Loucy (cell line): ENCODE data around the gene STRA8.

ENCODE experiments used
- H2AFZ ChIP-seq: fragments of 200-600 bp; sonication (generic); 2 replicates; pipeline ENCODE4 v1.6.0; 2016; ENCODE audit warnings: antibody characterized with exemption, mild to moderate bottlenecking, low read length, moderate library complexity
- H3F3A ChIP-seq: fragments of 200-600 bp; 2 replicates; pipeline ENCODE4 v1.6.0; 2016; ENCODE audit warnings: antibody characterized with exemption, low read depth, mild to moderate bottlenecking
- H3K27me3 ChIP-seq: fragments of 200-600 bp; sonication (generic); 2 replicates; pipeline ENCODE4 v1.6.1; 2014; ENCODE audit warnings: low read length, mild to moderate bottlenecking; ENCODE audit not compliant: insufficient read depth, poor library complexity, severe bottlenecking
- H3K36me3 ChIP-seq: fragments of 200-600 bp; sonication (generic); 2 replicates; pipeline ENCODE4 v1.6.1; 2016; ENCODE audit warnings: low read length; ENCODE audit not compliant: insufficient read depth
- H3K4me1 ChIP-seq: fragments of 200-600 bp; sonication (generic); 2 replicates; pipeline ENCODE4 v1.5.1; 2014; ENCODE audit warnings: low read length, mild to moderate bottlenecking; ENCODE audit not compliant: insufficient read depth, poor library complexity, severe bottlenecking
- H3K4me2 ChIP-seq: fragments of 200-600 bp; sonication (generic); 2 replicates; pipeline ENCODE4 v1.6.0; 2014; ENCODE audit warnings: antibody characterized with exemption, low read length, low read depth, mild to moderate bottlenecking; ENCODE audit not compliant: poor library complexity, severe bottlenecking
- H3K4me3 ChIP-seq: fragments of 200-600 bp; sonication (generic); 2 replicates; pipeline ENCODE4 v1.5.1; 2014; ENCODE audit warnings: low read length, mild to moderate bottlenecking, mixed read lengths; ENCODE audit not compliant: poor library complexity, severe bottlenecking
- H3K79me2 ChIP-seq: fragments of 200-600 bp; sonication (generic); 2 replicates; pipeline ENCODE4 v1.6.1; 2014; ENCODE audit warnings: low read length; ENCODE audit not compliant: insufficient read depth
- H3K9ac ChIP-seq: fragments of 200-600 bp; sonication (generic); 2 replicates; pipeline ENCODE4 v1.6.0; 2014; ENCODE audit warnings: mild to moderate bottlenecking, low read depth, low read length, moderate library complexity; ENCODE audit not compliant: poor library complexity, severe bottlenecking
- H3K9me2 ChIP-seq: fragments of 200-600 bp; sonication (generic); replicated peaks from 2 replicates; pipeline ENCODE4 v1.6.1; 2016; ENCODE audit warnings: low read depth, low read length, mixed read lengths
- H3K9me3 ChIP-seq: fragments of 200-600 bp; sonication (generic); 2 replicates; pipeline ENCODE4 v1.6.1; 2014; ENCODE audit warnings: mild to moderate bottlenecking, antibody characterized with exemption, low read length, low read depth; ENCODE audit not compliant: insufficient read depth
- H4K20me1 ChIP-seq: fragments of 200-600 bp; sonication (generic); 2 replicates; pipeline ENCODE4 v1.6.0; 2014; ENCODE audit warnings: antibody characterized with exemption, low read length, mild to moderate bottlenecking; ENCODE audit not compliant: insufficient read depth, poor library complexity, severe bottlenecking
- EZH2phosphoT487 ChIP-seq: fragments of 200-600 bp; IDR thresholded peaks from 2 replicates; pipeline ENCODE4 v1.6.1; 2018; ENCODE audit warnings: antibody characterized with exemption, mild to moderate bottlenecking, moderate library complexity, borderline replicate concordance
- TF ChIP-seq, protein P1 (sequence below): fragments of 200-600 bp; sonication (generic); conservative IDR thresholded peaks from 2 replicates; pipeline ENCODE4 v1.5.1; 2014; ENCODE audit warnings: mild to moderate bottlenecking, antibody characterized with exemption, low read length

Gene STRA8

GRCh38 chr7:135186261-135186540, 47.4 kb upstream of the STRA8 start:
- peaks cover 6% of the 10 kb centered on the region for H3K4me1 ChIP-seq
- H3K4me2 ChIP-seq: no peak overlapping the region
- H3F3A ChIP-seq: no peaks in the 10 kb centered on the region
- TF ChIP-seq EZH2phosphoT487: no peak
- TF ChIP-seq, protein P1, sequence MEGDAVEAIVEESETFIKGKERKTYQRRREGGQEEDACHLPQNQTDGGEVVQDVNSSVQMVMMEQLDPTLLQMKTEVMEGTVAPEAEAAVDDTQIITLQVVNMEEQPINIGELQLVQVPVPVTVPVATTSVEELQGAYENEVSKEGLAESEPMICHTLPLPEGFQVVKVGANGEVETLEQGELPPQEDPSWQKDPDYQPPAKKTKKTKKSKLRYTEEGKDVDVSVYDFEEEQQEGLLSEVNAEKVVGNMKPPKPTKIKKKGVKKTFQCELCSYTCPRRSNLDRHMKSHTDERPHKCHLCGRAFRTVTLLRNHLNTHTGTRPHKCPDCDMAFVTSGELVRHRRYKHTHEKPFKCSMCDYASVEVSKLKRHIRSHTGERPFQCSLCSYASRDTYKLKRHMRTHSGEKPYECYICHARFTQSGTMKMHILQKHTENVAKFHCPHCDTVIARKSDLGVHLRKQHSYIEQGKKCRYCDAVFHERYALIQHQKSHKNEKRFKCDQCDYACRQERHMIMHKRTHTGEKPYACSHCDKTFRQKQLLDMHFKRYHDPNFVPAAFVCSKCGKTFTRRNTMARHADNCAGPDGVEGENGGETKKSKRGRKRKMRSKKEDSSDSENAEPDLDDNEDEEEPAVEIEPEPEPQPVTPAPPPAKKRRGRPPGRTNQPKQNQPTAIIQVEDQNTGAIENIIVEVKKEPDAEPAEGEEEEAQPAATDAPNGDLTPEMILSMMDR: no peak
- no peak overlapping the region for H3K9ac ChIP-seq
- no peaks in the 10 kb centered on the region for H3K79me2 ChIP-seq
- H2AFZ ChIP-seq: no peak overlapping the region
- H3K9me3 ChIP-seq: peaks cover 11% of the 10 kb centered on the region; the same call in 1 of the 2 replicates
- H4K20me1 ChIP-seq: no peaks in the 10 kb centered on the region
- H3K27me3 ChIP-seq: no peaks in the 10 kb centered on the region
- no peaks in the 10 kb centered on the region for H3K9me2 ChIP-seq
- peaks cover 16% of the 10 kb centered on the region; the same call in 1 of the 2 replicates for H3K36me3 ChIP-seq
- H3K4me3 ChIP-seq: no peak overlapping the region

- no peak for TF ChIP-seq EZH2phosphoT487
- TF ChIP-seq, protein P1: no peak
- H3K4me2 ChIP-seq: no peak overlapping the region
- no peak overlapping the region for H2AFZ ChIP-seq
- no peak overlapping the region for H3K4me3 ChIP-seq
- no peak overlapping the region for H3K9ac ChIP-seq
- H4K20me1 ChIP-seq: no peaks in the 10 kb centered on the region
- no peaks in the 10 kb centered on the region for H3K79me2 ChIP-seq
- peaks cover 6% of the 10 kb centered on the region for H3K4me1 ChIP-seq
- no peaks in the 10 kb centered on the region for H3K9me2 ChIP-seq
- no peaks in the 10 kb centered on the region for H3K27me3 ChIP-seq
- H3K36me3 ChIP-seq: peaks cover 16% of the 10 kb centered on the region; the same call in 1 of the 2 replicates
- H3F3A ChIP-seq: no peaks in the 10 kb centered on the region
- H3K9me3 ChIP-seq: peaks cover 7% of the 10 kb centered on the region; the same call in 1 of the 2 replicates
These were observed 46.8 kb upstream of the STRA8 start for GRCh38 chr7:135186841-135187253.

DNA sequence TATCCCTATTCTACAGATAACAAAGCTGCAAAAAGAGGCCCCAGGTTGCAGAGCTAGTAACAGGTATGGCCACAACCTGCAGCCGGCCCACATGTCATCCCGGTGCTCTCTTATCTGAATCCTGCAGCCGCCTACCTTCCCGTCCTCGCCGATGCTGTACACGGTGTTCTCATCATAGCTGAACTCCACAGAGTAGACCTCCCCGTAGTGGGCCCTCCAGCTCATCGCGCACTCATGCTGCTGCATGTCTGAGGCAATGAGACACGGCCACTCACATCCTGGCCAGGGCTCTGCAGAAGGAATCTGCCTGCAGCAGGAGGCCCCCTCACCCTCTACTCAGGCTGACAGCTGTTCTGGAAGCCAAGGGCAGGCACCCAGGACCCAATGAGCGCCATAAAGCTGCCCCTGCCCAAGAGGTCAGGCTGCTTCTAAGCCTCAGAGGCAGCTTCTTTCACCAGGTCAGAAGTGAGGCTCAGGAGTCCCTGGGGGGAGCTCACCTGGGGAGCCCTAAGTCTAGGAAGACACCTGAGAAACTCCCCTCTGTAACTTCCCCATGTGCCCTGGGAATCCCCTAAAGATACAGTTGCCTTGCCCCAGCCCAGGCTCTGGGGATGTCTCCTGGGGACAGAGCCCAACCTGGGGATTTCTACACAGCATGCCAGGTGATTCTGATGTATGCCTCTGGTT, 45.2 kb upstream of the STRA8 start:
- Histone ChIP-seq H4K20me1 (no peaks in the 10 kb centered on the region), H3K36me3 (peaks cover 16% of the 10 kb centered on the region; the same call in 1 of the 2 replicates), H3K4me3 (no peak overlapping the region), H3K9ac (no peak overlapping the region), H3F3A (no peaks in the 10 kb centered on the region), H3K9me3 (no peaks in the 10 kb centered on the region), H3K27me3 (no peaks in the 10 kb centered on the region), H2AFZ (no peak overlapping the region), H3K9me2 (no peaks in the 10 kb centered on the region), H3K79me2 (no peaks in the 10 kb centered on the region), H3K4me2 (no peak overlapping the region), H3K4me1 (peaks cover 6% of the 10 kb centered on the region)
- TF ChIP-seq, protein P1: no peak
- TF ChIP-seq EZH2phosphoT487: no peak
